BE2C (cell line): ENCODE results near the gene PTPRG.

ENCODE experiments used
- DNase-seq: peaks from one replicate; pipeline ENCODE4 v3.0.0-alpha.2; 2020
- H3K27me3 ChIP-seq: fragments of 250-450 bp; sonication (Bioruptor Pico); 2 replicates; pipeline ENCODE4 v1.5.1; 2020; ENCODE audit warnings: mild to moderate bottlenecking
- H3K36me3 ChIP-seq: fragments of 250-450 bp; sonication (Bioruptor Pico); 2 replicates; pipeline ENCODE4 v1.5.1; 2020; ENCODE audit warnings: mild to moderate bottlenecking
- H3K4me1 ChIP-seq: fragments of 250-450 bp; sonication (Bioruptor Pico); 2 replicates; pipeline ENCODE4 v1.5.1; 2020
- H3K4me3 ChIP-seq: 2 replicates; pipeline ENCODE4 v1.5.1; 2011; ENCODE audit warnings: low read depth, low read length
- H3K9me3 ChIP-seq: fragments of 250-450 bp; sonication (Bioruptor Pico); 2 replicates; pipeline ENCODE4 v1.5.1; 2020
- TF ChIP-seq, protein P1 (sequence below): IDR thresholded peaks from 2 replicates; pipeline ENCODE4 v1.5.1; 2012; ENCODE audit warnings: mild to moderate bottlenecking, low read depth, low read length

Gene PTPRG

GRCh38 chr3:61564395-61565059 is 3.2 kb downstream of the PTPRG start:
- peak; percentile 60 for DNase-seq
- H3K36me3 ChIP-seq, result no peaks in the 10 kb centered on the region
- H3K9me3 ChIP-seq, result no peaks in the 10 kb centered on the region
- H3K27me3 ChIP-seq, result peaks cover 75% of the 10 kb centered on the region
- TF ChIP-seq, protein P1, sequence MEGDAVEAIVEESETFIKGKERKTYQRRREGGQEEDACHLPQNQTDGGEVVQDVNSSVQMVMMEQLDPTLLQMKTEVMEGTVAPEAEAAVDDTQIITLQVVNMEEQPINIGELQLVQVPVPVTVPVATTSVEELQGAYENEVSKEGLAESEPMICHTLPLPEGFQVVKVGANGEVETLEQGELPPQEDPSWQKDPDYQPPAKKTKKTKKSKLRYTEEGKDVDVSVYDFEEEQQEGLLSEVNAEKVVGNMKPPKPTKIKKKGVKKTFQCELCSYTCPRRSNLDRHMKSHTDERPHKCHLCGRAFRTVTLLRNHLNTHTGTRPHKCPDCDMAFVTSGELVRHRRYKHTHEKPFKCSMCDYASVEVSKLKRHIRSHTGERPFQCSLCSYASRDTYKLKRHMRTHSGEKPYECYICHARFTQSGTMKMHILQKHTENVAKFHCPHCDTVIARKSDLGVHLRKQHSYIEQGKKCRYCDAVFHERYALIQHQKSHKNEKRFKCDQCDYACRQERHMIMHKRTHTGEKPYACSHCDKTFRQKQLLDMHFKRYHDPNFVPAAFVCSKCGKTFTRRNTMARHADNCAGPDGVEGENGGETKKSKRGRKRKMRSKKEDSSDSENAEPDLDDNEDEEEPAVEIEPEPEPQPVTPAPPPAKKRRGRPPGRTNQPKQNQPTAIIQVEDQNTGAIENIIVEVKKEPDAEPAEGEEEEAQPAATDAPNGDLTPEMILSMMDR, result peak; percentile 48
- H3K4me3 ChIP-seq, result no peak overlapping the region
- H3K4me1 ChIP-seq, result no peaks in the 10 kb centered on the region

DNA sequence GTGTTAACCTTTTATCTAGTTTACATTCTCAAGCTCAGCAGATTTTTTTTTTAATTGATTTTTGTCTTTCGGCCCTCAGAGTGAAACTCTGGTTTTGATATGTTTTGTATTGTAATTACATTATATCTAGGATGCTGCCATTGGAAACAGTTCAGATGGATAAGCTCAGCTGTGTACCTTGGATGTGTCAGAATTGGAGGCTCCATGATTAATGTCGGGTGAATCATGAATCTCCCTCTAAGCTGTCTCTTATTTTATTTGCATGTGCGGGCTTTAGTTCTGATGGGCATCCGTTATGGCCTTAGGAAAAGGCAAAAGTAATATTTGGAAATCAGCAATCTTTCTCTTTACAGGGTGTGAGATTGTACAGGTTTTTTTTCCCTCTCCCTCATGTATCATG is 4.2 kb downstream of the PTPRG start:
- no peaks in the 10 kb centered on the region for H3K36me3 ChIP-seq
- no peak overlapping the region for H3K4me3 ChIP-seq
- H3K4me1 ChIP-seq, result no peaks in the 10 kb centered on the region
- DNase-seq, result no peak
- TF ChIP-seq, protein P1, result no peak
- H3K9me3 ChIP-seq, result no peaks in the 10 kb centered on the region
- H3K27me3 ChIP-seq, result peaks cover 65% of the 10 kb centered on the region

DNA sequence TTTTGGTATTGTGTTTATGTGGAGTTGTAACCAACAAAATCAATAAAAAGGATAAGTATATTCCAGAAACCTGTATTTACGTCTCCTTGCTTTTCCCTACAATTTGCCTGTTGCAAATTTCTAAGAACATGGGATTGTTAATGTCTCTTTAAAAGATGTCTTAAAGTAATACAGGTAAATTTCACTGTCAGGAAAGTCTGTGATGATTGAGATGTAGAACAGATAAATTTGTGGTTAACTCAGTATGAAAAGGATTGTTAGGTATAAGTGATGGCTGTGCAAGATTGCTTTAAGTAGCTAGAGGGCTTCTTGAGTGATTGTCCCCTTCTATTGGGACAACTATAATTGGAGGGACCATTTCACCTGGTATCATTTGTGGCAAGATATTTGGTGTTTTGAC is 6.8 kb downstream of the PTPRG start:
- Histone ChIP-seq H3K27me3 (peaks cover 46% of the 10 kb centered on the region), H3K36me3 (no peaks in the 10 kb centered on the region), H3K9me3 (no peaks in the 10 kb centered on the region), H3K4me3 (no peak overlapping the region), H3K4me1 (no peaks in the 10 kb centered on the region)
- TF ChIP-seq, protein P1, result no peak
- no peak for DNase-seq

DNA sequence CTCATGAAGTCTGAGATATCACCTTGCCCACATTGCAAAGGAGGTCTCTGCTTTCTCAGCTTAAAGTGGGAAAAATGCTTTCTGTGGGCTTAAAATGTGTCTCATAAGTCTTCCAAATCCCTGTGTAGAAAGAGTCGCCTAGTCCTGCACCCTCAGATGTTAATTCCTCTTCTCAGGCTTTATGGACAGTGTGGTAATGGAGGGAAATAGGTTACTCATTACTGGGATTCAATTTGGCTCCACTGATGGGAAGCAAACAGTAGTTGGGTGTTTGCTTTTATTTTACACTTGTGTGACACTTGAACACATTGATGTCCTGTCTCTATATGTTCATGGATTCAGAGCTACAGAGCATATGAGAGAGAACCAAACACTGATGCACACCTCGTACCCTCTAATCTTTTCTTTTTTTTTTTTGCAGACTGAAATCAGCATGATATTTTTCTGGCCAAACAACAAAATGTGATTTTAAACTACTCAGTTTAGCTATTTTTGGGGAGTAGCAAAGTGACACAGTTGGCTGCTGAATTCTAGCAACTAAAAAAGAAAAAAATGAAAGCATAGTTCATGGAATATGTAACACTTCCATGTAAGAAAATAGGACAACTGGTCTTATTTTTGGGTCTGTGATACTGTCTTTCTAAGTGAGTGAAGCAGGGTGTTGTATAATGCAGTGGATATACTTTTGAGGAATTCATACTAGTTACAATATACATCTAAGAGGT is 8.6 kb downstream of the PTPRG start:
- Histone ChIP-seq H3K4me3 (no peak overlapping the region), H3K27me3 (peaks cover 40% of the 10 kb centered on the region), H3K4me1 (no peaks in the 10 kb centered on the region), H3K36me3 (no peaks in the 10 kb centered on the region), H3K9me3 (no peaks in the 10 kb centered on the region)
- DNase-seq, result no peak
- TF ChIP-seq, protein P1, result no peak

GRCh38 chr3:61570813-61571212 is 9.4 kb downstream of the PTPRG start:
- no peak for DNase-seq
- Histone ChIP-seq H3K4me3 (no peak overlapping the region), H3K36me3 (no peaks in the 10 kb centered on the region), H3K27me3 (peaks cover 34% of the 10 kb centered on the region), H3K9me3 (no peaks in the 10 kb centered on the region), H3K4me1 (no peaks in the 10 kb centered on the region)
- TF ChIP-seq, protein P1, result no peak
